GM12878 (cell line): ENCODE measurements around the gene TRPM1. TPM values are rescaled to one million over a fixed set of nuclear protein-coding genes. Genes with fewer than 3 reads are reported as not detected.
A peak's percentile ranks its signal among the peaks of the same experiment; 100 is the strongest.

Experiments used
- ATAC-seq: fragments of 200-7000 bp; cut with Tn5 transposase; 3 replicates; pipeline ENCODE4 v1.9.1; 2020; ENCODE audit warnings: mild to moderate bottlenecking, moderate library complexity
- BruUV-seq: library from RNA; stranded (reverse); fragments of 400-500 nt; replicated peaks from 2 replicates; lab custom pipeline; 2021; lab: Mats Ljungman, UMichigan
- CTCF ChIA-PET: fragments of 300-600 bp; sonication (Branson Sonifier 250); formaldehyde crosslinking; extraction: SDS; loops from one replicate; lab custom pipeline; 2021; ENCODE audit warnings: inconsistent platforms; lab: Yijun Ruan, JAX
- POLR2A ChIA-PET: fragments of 350-600 bp; formaldehyde crosslinking; extraction: SDS; loops from one replicate; lab custom pipeline; 2021; ENCODE audit warnings: inconsistent platforms; lab: Charles Lee
- RAD21 ChIA-PET: fragments of 300-600 bp; sonication (Branson Sonifier 250); formaldehyde crosslinking; loops from one replicate; lab custom pipeline; 2023; ENCODE audit warnings: antibody characterized with exemption; ENCODE audit not compliant: unreplicated experiment; lab: Charles Lee
- SMC1A ChIA-PET: fragments of 300-600 bp; sonication (Branson Sonifier 250); formaldehyde crosslinking; loops from one replicate; lab custom pipeline; 2023; ENCODE audit not compliant: unreplicated experiment, uncharacterized antibody; lab: Charles Lee
- DNase-seq: peaks from one replicate; pipeline ENCODE4 v3.0.0-alpha.2; 2011; ENCODE audit warnings: low read depth, low spot score
- FAIRE-seq: peaks from 3 replicates; lab custom pipeline; 2011; peaks lifted over from hg19 to GRCh38; lab: Jason Lieb, UNC
- H2AFZ ChIP-seq: 2 replicates; pipeline ENCODE4 v1.6.0; 2011; ENCODE audit warnings: low read depth, low read length, control low read depth; ENCODE audit not compliant: control insufficient read depth
- H3K27ac ChIP-seq: 2 replicates; pipeline ENCODE4 v1.5.1; 2011; ENCODE audit warnings: control low read depth; ENCODE audit not compliant: control insufficient read depth, insufficient read depth
- H3K27me3 ChIP-seq, 2 experiments: replicated peaks in 1 of 2; 2 replicates each; pipeline versions ENCODE4 v1.6.0 to v1.6.1; 2011; ENCODE audit warnings: low read length in 1 of 2; ENCODE audit not compliant: control insufficient read depth in 2 of 2, insufficient read depth in 2 of 2
- H3K36me3 ChIP-seq, 2 experiments: 2 replicates each; pipeline ENCODE4 v1.5.1; 2011; ENCODE audit warnings: low read length in 1 of 2; ENCODE audit not compliant: control insufficient read depth in 2 of 2, insufficient read depth in 2 of 2
- H3K4me1 ChIP-seq: 2 replicates; pipeline ENCODE4 v1.6.1; 2011; ENCODE audit warnings: mild to moderate bottlenecking, low read length, moderate library complexity, mixed read lengths; ENCODE audit not compliant: control insufficient read depth, insufficient read depth
- H3K4me2 ChIP-seq: 2 replicates; pipeline ENCODE4 v1.6.0; 2011; ENCODE audit warnings: control low read depth; ENCODE audit not compliant: control insufficient read depth, insufficient read depth
- H3K4me3 ChIP-seq: fragments of 200-600 bp; sonication (generic); 2 replicates; pipeline ENCODE4 v1.5.1; 2016
- H3K79me2 ChIP-seq: 2 replicates; pipeline ENCODE4 v1.6.0; 2011; ENCODE audit warnings: low read length; ENCODE audit not compliant: control insufficient read depth, insufficient read depth
- H3K9ac ChIP-seq: 2 replicates; pipeline ENCODE4 v1.8.0; 2011; ENCODE audit warnings: low read length, control low read depth, mixed read lengths; ENCODE audit not compliant: control insufficient read depth, insufficient read depth
- H3K9me3 ChIP-seq: replicated peaks from 3 replicates; pipeline ENCODE4 v1.5.1; 2011; ENCODE audit warnings: mild to moderate bottlenecking, low read length; ENCODE audit not compliant: control insufficient read depth, insufficient read depth
- H4K20me1 ChIP-seq: 2 replicates; pipeline ENCODE4 v1.6.0; 2011; ENCODE audit not compliant: control insufficient read depth, insufficient read depth
- BMI1 ChIP-seq: fragments of 450-650 bp; IDR thresholded peaks from 2 replicates; pipeline ENCODE4 v1.6.1; 2016; ENCODE audit warnings: mild to moderate bottlenecking, moderate library complexity, borderline replicate concordance
- BRCA1 ChIP-seq: IDR thresholded peaks from 2 replicates; pipeline ENCODE4 v1.6.1; 2011; ENCODE audit warnings: low read depth, low read length, improper control_type of control experiment
- CBFB ChIP-seq: IDR thresholded peaks from 2 replicates; pipeline ENCODE4 v1.6.1; 2016; ENCODE audit warnings: antibody characterized with exemption, low read depth
- CHD1 ChIP-seq: IDR thresholded peaks from 2 replicates; pipeline ENCODE4 v1.6.1; 2012; ENCODE audit warnings: low read depth, low read length, improper control_type of control experiment
- KDM1A ChIP-seq: fragments of 200-600 bp; sonication (generic); IDR thresholded peaks from 2 replicates; pipeline ENCODE4 v1.6.1; 2016; ENCODE audit warnings: borderline replicate concordance
- MEF2A ChIP-seq: IDR thresholded peaks from 2 replicates; pipeline ENCODE4 v1.6.1; 2011; ENCODE audit warnings: low read depth, mild to moderate bottlenecking, low read length, moderate library complexity; ENCODE audit not compliant: insufficient read depth
- NR2C2 ChIP-seq: IDR thresholded peaks from 2 replicates; pipeline ENCODE4 v1.6.1; 2011; ENCODE audit warnings: borderline replicate concordance, low read depth; ENCODE audit not compliant: control insufficient read depth, insufficient read length
- PML ChIP-seq: IDR thresholded peaks from 2 replicates; pipeline ENCODE4 v1.6.1; 2012; ENCODE audit warnings: low read length, inconsistent platforms
- POLR2A ChIP-seq: IDR thresholded peaks from 2 replicates; pipeline ENCODE4 v1.6.1; 2011; ENCODE audit warnings: low read depth, mild to moderate bottlenecking, low read length
- RELA ChIP-seq: fragments of 450-650 bp; IDR thresholded peaks from 2 replicates; pipeline ENCODE4 v1.8.0; 2014; ENCODE audit warnings: borderline replicate concordance; ENCODE audit not compliant: partially characterized antibody
- SIX5 ChIP-seq: IDR thresholded peaks from 2 replicates; pipeline ENCODE4 v1.6.1; 2011; ENCODE audit warnings: mild to moderate bottlenecking, low read depth, low read length, moderate library complexity; ENCODE audit not compliant: severe bottlenecking
- SMAD5 ChIP-seq: IDR thresholded peaks from 2 replicates; pipeline ENCODE4 v1.6.1; 2016; ENCODE audit warnings: antibody characterized with exemption, low read depth
- SPI1 ChIP-seq: IDR thresholded peaks from 2 replicates; pipeline ENCODE4 v1.6.1; 2011; ENCODE audit warnings: low read depth, mild to moderate bottlenecking, low read length, moderate library complexity, borderline replicate concordance; ENCODE audit not compliant: insufficient read depth
- SUZ12 ChIP-seq: fragments of 200-600 bp; sonication (generic); IDR thresholded peaks from one replicate; pipeline ENCODE4 v1.6.1; 2018; ENCODE audit warnings: antibody characterized with exemption, mild to moderate bottlenecking; ENCODE audit not compliant: unreplicated experiment
- YY1 ChIP-seq: IDR thresholded peaks from 2 replicates; pipeline ENCODE4 v1.6.1; 2011; ENCODE audit warnings: low read depth, mild to moderate bottlenecking, low read length
- ZNF384 ChIP-seq: IDR thresholded peaks from 2 replicates; pipeline ENCODE4 v1.6.1; 2012; ENCODE audit warnings: low read depth, mild to moderate bottlenecking, low read length, improper control_type of control experiment, borderline replicate concordance
- WGBS: methylation state at CpG from one replicate; pipeline ENCODE4 v1.1.6; 2016; ENCODE audit warnings: low lambda C conversion rate; ENCODE audit not compliant: insufficient replicate concordance, insufficient coverage; ENCODE audit errors: missing lambda C conversion rate; 5-methylcytosine and 5-hydroxymethylcytosine counted together
- in situ Hi-C: fragments of 300-500 bp; cut with MboI; formaldehyde crosslinking; loops from 9 replicates; pipeline ENCODE4 v1.14.3; 2018; ENCODE audit warnings: mixed read lengths
- intact Hi-C: fragments of 100-400 bp; cut with micrococcal nuclease; formaldehyde crosslinking; loops from one replicate; pipeline ENCODE4 v1.14.2; 2022; ENCODE audit not compliant: unreplicated experiment
- polyA plus RNA-seq, 11 experiments: library from polyadenylated mRNA; depleted of rRNA in 4 of 11; unstranded in 6 of 11; stranded (reverse) in 5 of 11; fragments of >200 nt; fragmentation: Nextera tagmentation in 4 of 11; fragmentation: Illumina TruSeq in 1 of 11; extraction: Ambion mirVana in 4 of 11; extraction: Trizol in 1 of 11; gene quantifications; 1 replicate in 1 of 11; 2 replicates in 10 of 11; pipeline versions ENCODE4 v1.2.1 to v1.2.3, GENCODE V29; 2011 to 2016; ENCODE audit warnings: inconsistent platforms in 2 of 11, missing spikeins in 2 of 11, low read depth in 1 of 11
- total RNA-seq, 4 experiments: library from RNA; depleted of rRNA in 3 of 4; stranded (reverse); fragments of >200 nt in 3 of 4; fragmentation: Illumina TruSeq in 1 of 4; extraction: Trizol in 1 of 4; gene quantifications; 2 replicates each; pipeline versions ENCODE4 v1.2.1 to v1.2.3, GENCODE V29; 2013 to 2021
- TF ChIP-seq, protein P1 (sequence below): IDR thresholded peaks from 2 replicates; pipeline ENCODE4 v1.6.1; 2011; ENCODE audit warnings: borderline replicate concordance, low read depth, mild to moderate bottlenecking, moderate library complexity, low read length; ENCODE audit not compliant: insufficient read depth, poor library complexity, severe bottlenecking

TRPM1 gene
- total and polyA plus RNA-seq, 10 of the 15 experiments (the other 5 are each of a cell fraction or from before 2014, with no cell fraction given), result 0.01 to 0.10 (median 0.05) TPM; not detected in 4

DNA sequence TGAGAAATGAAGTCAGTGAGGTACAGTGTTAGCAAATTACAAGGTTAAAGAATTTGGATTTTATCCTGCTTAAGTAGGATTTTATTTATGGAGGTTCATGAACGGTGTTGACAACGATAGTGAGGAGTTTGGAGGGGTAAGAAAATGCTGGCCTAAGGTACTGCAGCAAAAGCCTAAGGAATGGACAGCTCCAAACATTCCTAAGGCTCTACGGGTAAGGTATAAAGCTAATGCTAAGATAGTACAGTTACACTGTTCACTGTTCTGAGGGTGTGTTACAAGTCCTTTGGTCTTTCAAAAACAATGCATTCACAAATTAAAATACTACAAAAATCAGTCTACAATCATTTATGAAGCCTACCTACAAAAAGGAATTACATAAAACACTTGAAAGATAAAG is 117.4 kb downstream of the TRPM1 start:
- Histone ChIP-seq H3K9ac (no peak overlapping the region), H3K36me3 (peaks cover 0 to 7% of the 10 kb centered on the region in 2 experiments; a peak in 2 of 4 replicates), H3K27me3 (no peaks in the 10 kb centered on the region), H3K79me2 (no peaks in the 10 kb centered on the region; the same call in none of the 2 replicates), H3K27ac (no peak overlapping the region), H3K9me3 (no peaks in the 10 kb centered on the region), H3K4me3 (peak overlapping the region; percentile 14; the same call in 1 of the 2 replicates), H2AFZ (no peak overlapping the region), H3K4me1 (peaks cover 12% of the 10 kb centered on the region), H4K20me1 (no peaks in the 10 kb centered on the region), H3K4me2 (no peak overlapping the region; the same call in 1 of the 2 replicates)
- ChIA-PET SMC1A (interaction anchor here (1.1 to 4.4 kb wide), 5 partner anchors 10 to 55 kb away, joined by 3 to 22 read pairs (median 8); no protein-coding TSS in a partner anchor), POLR2A (no interaction called here), RAD21 (interaction anchor here (1.2 to 3.0 kb wide), 3 partner anchors 21 to 145 kb away, joined by 3 to 8 read pairs (median 5); no protein-coding TSS in a partner anchor), CTCF (interaction anchor here (1.3 kb wide), 1 partner anchor 144 kb away, joined by 7 read pairs; no protein-coding TSS in a partner anchor)
- 94% methylated on average over 3 of the region's 3 CpGs for WGBS
- intact Hi-C loops, result loop anchor here (10.0 kb wide), 2 partner anchors 141 to 501 kb away; no protein-coding TSS in a partner anchor
- DNase-seq, result no peak
- no peak for TF ChIP-seq KDM1A
- in situ Hi-C loops, result no loop called here
- BruUV-seq, result no TSS peak
- ATAC-seq, result no peak; the same call in 2 of the 3 replicates
- FAIRE-seq, result no peak

DNA sequence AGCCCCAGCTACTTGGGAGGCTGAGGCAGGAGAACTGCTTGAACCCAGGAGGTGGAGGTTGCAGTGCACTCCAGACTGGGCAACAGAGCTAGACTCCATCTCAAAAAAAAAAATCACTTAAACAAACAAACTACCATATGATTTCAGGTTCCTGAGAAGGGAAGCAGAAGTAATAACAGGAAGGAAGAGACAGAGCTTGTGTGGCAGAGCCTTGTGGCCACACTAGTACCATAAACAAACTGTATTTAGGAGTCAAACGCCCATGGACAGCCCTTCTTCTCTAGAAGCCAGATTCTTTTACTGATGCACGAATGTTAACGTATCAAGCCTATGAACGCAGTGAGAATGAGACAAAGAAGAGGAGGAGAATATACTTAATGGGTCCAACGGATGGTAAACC is 122.1 kb downstream of the TRPM1 start:
- no peak overlapping the region for H3K27ac ChIP-seq
- POLR2A ChIA-PET, result interaction anchor here (0.7 kb wide), 1 partner anchor 381 kb away, joined by 3 read pairs; no protein-coding TSS in a partner anchor
- in situ Hi-C loops (no loop called here), intact Hi-C loops (no loop called here)
- RAD21 ChIA-PET, result no interaction called here
- SMC1A ChIA-PET, result interaction anchor here (1.0 to 1.6 kb wide), 2 partner anchors 18 to 22 kb away, joined by 3 to 4 read pairs; no protein-coding TSS in a partner anchor
- H3K79me2 ChIP-seq, result no peaks in the 10 kb centered on the region
- ATAC-seq (no peak), DNase-seq (no peak), FAIRE-seq (no peak)
- H3K4me3 ChIP-seq, result no peak overlapping the region
- 82% methylated on average over 5 of the region's 5 CpGs for WGBS
- CTCF ChIA-PET, result no interaction called here
- H2AFZ ChIP-seq, result no peak overlapping the region
- H4K20me1 ChIP-seq, result no peaks in the 10 kb centered on the region
- H3K9me3 ChIP-seq, result no peaks in the 10 kb centered on the region
- H3K36me3 ChIP-seq, result no peaks in the 10 kb centered on the region; a peak in 1 of 4 replicates
- no peaks in the 10 kb centered on the region for H3K27me3 ChIP-seq
- no peaks in the 10 kb centered on the region for H3K4me1 ChIP-seq
- no TSS peak for BruUV-seq
- H3K9ac ChIP-seq, result no peak overlapping the region
- H3K4me2 ChIP-seq, result no peak overlapping the region
- TF ChIP-seq CHD1 (no peak), SUZ12 (no peak), NR2C2 (no peak), SPI1 (no peak), CBFB (no peak), PML (no peak), YY1 (no peak), BRCA1 (no peak), SIX5 (no peak), RELA (no peak), ZNF384 (no peak), MEF2A (no peak), KDM1A (no peak), BMI1 (no peak), SMAD5 (no peak), POLR2A (no peak)
- TF ChIP-seq, protein P1, sequence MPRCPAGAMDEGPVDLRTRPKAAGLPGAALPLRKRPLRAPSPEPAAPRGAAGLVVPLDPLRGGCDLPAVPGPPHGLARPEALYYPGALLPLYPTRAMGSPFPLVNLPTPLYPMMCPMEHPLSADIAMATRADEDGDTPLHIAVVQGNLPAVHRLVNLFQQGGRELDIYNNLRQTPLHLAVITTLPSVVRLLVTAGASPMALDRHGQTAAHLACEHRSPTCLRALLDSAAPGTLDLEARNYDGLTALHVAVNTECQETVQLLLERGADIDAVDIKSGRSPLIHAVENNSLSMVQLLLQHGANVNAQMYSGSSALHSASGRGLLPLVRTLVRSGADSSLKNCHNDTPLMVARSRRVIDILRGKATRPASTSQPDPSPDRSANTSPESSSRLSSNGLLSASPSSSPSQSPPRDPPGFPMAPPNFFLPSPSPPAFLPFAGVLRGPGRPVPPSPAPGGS, result no peak
